Bronchus fibroblast of lung (primary cell): ENCODE measurements around the gene MDFIC2. TPM values are rescaled to one million over a fixed set of nuclear protein-coding genes. Genes with fewer than 3 reads are reported as not detected.

Experiments
- total RNA-seq: library from RNA; depleted of rRNA; stranded (reverse); fragments of >200 nt; gene quantifications from 2 replicates; pipeline ENCODE4 v1.2.3, GENCODE V29; 2015

Gene MDFIC2
- not detected in 2 replicates for total RNA-seq

GRCh38 chr3:70312336-70312735, at the start of gene MDFIC2:
MDFIC2 (minus strand) TSS chr3:70312638; CDS start chr3:70311973, 665 bp downstream.

